Activated CD8-positive, alpha-beta T cell treated with anti-CD3 and anti-CD28 coated beads for 36 hours (primary cell): ENCODE data around the gene FRMD5. TPM values are rescaled to one million over a fixed set of nuclear protein-coding genes. Genes with fewer than 3 reads are reported as not detected.
"Not testable (repeated sequence)": the region's sequence is repeated elsewhere in the genome, so short reads cannot be mapped to it uniquely, and the experiment has no call there.

Source experiments
- ATAC-seq: fragments of 200-7000 bp; cut with Tn5 transposase; one replicate; pipeline ENCODE4 v1.10.0; 2021; ENCODE audit warnings: mild to moderate bottlenecking, moderate library complexity
- CTCF ChIA-PET: fragments of 350-600 bp; sonication (Branson Sonifier 250); formaldehyde crosslinking; loops from one replicate; lab custom pipeline; 2021; ENCODE audit warnings: antibody characterized with exemption; lab: Charles Lee
- POLR2A ChIA-PET: fragments of 350-600 bp; sonication (Branson Sonifier 250); formaldehyde crosslinking; loops from one replicate; lab custom pipeline; 2021; ENCODE audit warnings: antibody characterized with exemption; lab: Charles Lee
- DNase-seq: peaks from one replicate; pipeline ENCODE4 v3.0.0-alpha.2; 2020
- H3K27ac Mint-ChIP-seq: one replicate; pipeline ENCODE4 v1.8.0; 2021; ENCODE audit warnings: mild to moderate bottlenecking, mixed read lengths
- H3K27me3 Mint-ChIP-seq: one replicate; pipeline ENCODE4 v1.8.0; 2021; ENCODE audit warnings: mixed read lengths
- H3K36me3 Mint-ChIP-seq: one replicate; pipeline ENCODE4 v1.8.0; 2021; ENCODE audit warnings: low read depth, mixed read lengths
- H3K4me1 Mint-ChIP-seq: one replicate; pipeline ENCODE4 v1.8.0; 2021; ENCODE audit warnings: low read depth, mixed read lengths
- H3K4me3 Mint-ChIP-seq: one replicate; pipeline ENCODE4 v1.8.0; 2021; ENCODE audit warnings: mild to moderate bottlenecking, moderate library complexity, mixed read lengths
- H3K9me3 Mint-ChIP-seq: one replicate; pipeline ENCODE4 v1.8.0; 2021; ENCODE audit warnings: mixed read lengths
- intact Hi-C: fragments of 100-400 bp; cut with micrococcal nuclease; formaldehyde crosslinking; loops from one replicate; pipeline ENCODE4 v1.10.0; 2022
- total RNA-seq, 2 experiments: library from RNA; stranded (reverse); gene quantifications; one replicate each; pipeline ENCODE4 v1.2.3, GENCODE V29; 2021
- TF ChIP-seq, protein P1 (sequence below): fragments of 200-600 bp; IDR thresholded peaks from one replicate; pipeline ENCODE4 v1.8.0; 2022; ENCODE audit warnings: antibody characterized with exemption, mild to moderate bottlenecking

The FRMD5 gene
- total RNA-seq, 2 experiments from 2014 or later, result 0.23 to 0.25 TPM

DNA sequence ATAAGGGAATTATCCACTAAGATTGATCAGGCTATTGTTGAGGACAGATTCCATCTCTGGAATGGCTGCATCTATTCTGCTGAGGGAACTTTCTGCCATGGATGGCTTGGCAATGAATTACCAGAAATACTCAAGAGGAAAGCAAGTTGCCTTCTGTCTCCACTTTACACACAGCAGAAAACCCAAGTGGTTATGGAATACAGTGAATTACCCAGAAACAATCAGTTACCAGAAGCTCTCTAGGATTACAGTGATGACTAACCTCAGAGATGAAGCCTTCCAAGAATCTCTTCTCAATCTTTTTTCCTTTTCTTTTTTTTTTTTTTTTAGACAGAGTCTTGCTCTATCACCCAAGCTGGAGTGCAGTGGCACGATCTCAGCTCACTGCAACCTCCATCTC is 185.0 kb downstream of the FRMD5 start:
- H3K27ac Mint-ChIP-seq, result no peak overlapping the region
- POLR2A ChIA-PET, result no interaction called here
- H3K9me3 Mint-ChIP-seq, result no peaks in the 10 kb centered on the region
- H3K4me1 Mint-ChIP-seq, result no peaks in the 10 kb centered on the region
- H3K27me3 Mint-ChIP-seq, result peaks cover 19% of the 10 kb centered on the region
- CTCF ChIA-PET, result interaction anchor here (2.0 kb wide), 1 partner anchor 106 kb away, joined by 9 read pairs; no protein-coding TSS in a partner anchor
- no peak overlapping the region for H3K4me3 Mint-ChIP-seq
- ATAC-seq, result no peak
- intact Hi-C loops, result no loop called here
- no peaks in the 10 kb centered on the region for H3K36me3 Mint-ChIP-seq
- DNase-seq, result no peak
- TF ChIP-seq, protein P1, sequence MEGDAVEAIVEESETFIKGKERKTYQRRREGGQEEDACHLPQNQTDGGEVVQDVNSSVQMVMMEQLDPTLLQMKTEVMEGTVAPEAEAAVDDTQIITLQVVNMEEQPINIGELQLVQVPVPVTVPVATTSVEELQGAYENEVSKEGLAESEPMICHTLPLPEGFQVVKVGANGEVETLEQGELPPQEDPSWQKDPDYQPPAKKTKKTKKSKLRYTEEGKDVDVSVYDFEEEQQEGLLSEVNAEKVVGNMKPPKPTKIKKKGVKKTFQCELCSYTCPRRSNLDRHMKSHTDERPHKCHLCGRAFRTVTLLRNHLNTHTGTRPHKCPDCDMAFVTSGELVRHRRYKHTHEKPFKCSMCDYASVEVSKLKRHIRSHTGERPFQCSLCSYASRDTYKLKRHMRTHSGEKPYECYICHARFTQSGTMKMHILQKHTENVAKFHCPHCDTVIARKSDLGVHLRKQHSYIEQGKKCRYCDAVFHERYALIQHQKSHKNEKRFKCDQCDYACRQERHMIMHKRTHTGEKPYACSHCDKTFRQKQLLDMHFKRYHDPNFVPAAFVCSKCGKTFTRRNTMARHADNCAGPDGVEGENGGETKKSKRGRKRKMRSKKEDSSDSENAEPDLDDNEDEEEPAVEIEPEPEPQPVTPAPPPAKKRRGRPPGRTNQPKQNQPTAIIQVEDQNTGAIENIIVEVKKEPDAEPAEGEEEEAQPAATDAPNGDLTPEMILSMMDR, result no peak

DNA sequence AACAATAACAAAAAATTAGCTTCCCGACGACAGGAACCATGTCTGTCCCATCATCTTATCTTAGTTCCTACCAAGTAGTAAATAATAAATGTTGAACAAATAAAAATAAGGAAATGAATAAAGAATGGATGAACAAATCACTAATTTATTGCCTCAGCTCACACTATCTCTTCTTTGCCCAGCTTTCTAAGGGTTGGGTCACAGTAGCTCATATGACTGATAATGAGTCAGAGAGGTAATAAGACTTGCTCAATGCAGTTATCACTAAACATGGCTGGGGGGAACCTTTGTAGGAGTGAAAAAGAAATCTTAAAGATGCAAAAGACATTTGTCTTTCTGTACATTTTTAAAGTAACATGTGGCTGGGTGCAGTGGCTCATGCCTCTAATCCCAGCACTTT is 186.0 kb downstream of the FRMD5 start:
- Mint-ChIP-seq H3K4me3 (no peak overlapping the region), H3K27me3 (peaks cover 19% of the 10 kb centered on the region), H3K9me3 (no peaks in the 10 kb centered on the region), H3K4me1 (no peaks in the 10 kb centered on the region), H3K27ac (no peak overlapping the region), H3K36me3 (no peaks in the 10 kb centered on the region)
- TF ChIP-seq, protein P1, result no peak
- ATAC-seq (no peak), DNase-seq (no peak)
- ChIA-PET POLR2A (no interaction called here), CTCF (interaction anchor here (2.0 kb wide), 1 partner anchor 105 kb away, joined by 9 read pairs; no protein-coding TSS in a partner anchor)
- intact Hi-C loops, result no loop called here

DNA sequence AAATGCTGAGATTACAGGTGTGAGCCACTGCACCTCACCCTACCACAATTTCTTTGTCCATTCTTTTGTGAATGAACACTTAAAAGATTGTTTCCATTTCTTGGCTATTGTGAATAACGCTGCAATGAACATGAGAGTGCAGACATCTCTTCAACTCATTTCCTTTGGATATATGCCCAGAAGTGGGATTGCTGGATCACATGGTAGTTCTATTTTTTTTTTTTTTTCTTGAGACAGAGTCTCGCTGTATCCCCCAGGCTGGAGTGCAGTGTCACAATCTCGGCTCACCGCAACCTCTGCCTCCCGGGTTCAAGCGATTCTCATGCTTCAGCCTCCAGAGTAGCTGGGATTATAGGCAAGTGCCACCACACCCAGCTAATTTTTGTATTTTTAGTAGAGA is 194.8 kb downstream of the FRMD5 start:
- H3K27ac Mint-ChIP-seq, H3K9me3 Mint-ChIP-seq, H3K4me3 Mint-ChIP-seq, H3K36me3 Mint-ChIP-seq, ATAC-seq, intact Hi-C loops, CTCF ChIA-PET, H3K4me1 Mint-ChIP-seq, H3K27me3 Mint-ChIP-seq, POLR2A ChIA-PET, DNase-seq: not testable (repeated sequence)

DNA sequence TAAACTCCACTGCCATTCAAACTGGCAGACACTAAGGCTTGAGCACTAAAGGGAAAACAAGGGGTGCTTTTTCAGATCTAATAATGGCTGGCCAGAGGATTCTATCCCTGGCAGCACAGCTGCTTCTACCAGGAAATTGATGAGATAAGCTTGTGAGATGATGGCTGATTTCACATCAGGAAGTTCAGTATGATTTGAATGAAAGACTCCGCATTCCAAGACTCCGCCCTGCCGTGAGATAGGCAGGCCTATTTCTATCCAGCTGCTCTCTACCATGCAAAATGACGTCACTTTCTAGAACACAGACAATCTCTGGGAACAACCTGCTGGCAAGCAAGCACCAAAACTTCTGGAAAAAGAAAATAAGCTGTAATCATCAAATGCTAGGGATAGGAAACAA is 196.5 kb downstream of the FRMD5 start:
- H3K4me3 Mint-ChIP-seq, result no peak overlapping the region
- no peak for DNase-seq
- ChIA-PET POLR2A (no interaction called here), CTCF (interaction anchor here (1.2 kb wide), 1 partner anchor 94 kb away, joined by 3 read pairs; no protein-coding TSS in a partner anchor)
- no peaks in the 10 kb centered on the region for H3K4me1 Mint-ChIP-seq
- no peak for ATAC-seq
- no peaks in the 10 kb centered on the region for H3K36me3 Mint-ChIP-seq
- H3K27me3 Mint-ChIP-seq, result peaks cover 9% of the 10 kb centered on the region
- no peaks in the 10 kb centered on the region for H3K9me3 Mint-ChIP-seq
- intact Hi-C loops, result no loop called here
- no peak overlapping the region for H3K27ac Mint-ChIP-seq
- TF ChIP-seq, protein P1, result no peak

DNA sequence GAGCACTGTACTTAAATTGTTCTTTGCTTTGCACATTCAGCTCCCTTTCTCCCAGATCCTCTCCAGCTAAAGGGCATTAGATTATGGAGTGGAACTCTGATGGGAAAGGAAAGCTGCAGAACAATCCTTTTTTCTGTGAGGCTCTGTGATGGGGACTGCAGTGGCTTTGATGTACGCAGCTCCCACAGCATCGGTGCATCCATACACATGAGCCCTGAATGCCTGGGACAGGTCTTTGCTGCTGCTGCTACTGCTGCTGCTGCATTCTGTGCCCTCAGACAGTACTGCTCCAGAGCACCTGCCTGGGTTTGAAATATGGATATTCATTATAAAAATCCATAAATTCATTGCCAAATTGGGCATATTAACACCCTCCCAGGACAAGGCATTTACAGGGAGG is 203.9 kb downstream of the FRMD5 start:
- intact Hi-C loops, result no loop called here
- CTCF ChIA-PET, result interaction anchor here (1.5 kb wide), 1 partner anchor 87 kb away, joined by 6 read pairs; no protein-coding TSS in a partner anchor
- TF ChIP-seq, protein P1, result no peak
- Mint-ChIP-seq H3K9me3 (no peaks in the 10 kb centered on the region), H3K27me3 (peaks cover 8% of the 10 kb centered on the region), H3K4me1 (no peaks in the 10 kb centered on the region), H3K4me3 (no peak overlapping the region), H3K27ac (no peak overlapping the region), H3K36me3 (no peaks in the 10 kb centered on the region)
- DNase-seq (no peak), ATAC-seq (no peak)
- POLR2A ChIA-PET, result no interaction called here
